GM12865 (cell line): Measurements from ENCODE around the gene CRADD.

Experiments
- DNase-seq: peaks from one replicate; pipeline ENCODE4 v3.0.0; 2010; ENCODE audit warnings: low read depth
- H3K4me3 ChIP-seq: 2 replicates; pipeline ENCODE4 v1.5.1; 2011; ENCODE audit warnings: mild to moderate bottlenecking, low read depth, low read length, control low read depth
- CTCF ChIP-seq: IDR thresholded peaks from 2 replicates; pipeline ENCODE4 v1.5.1; 2011; ENCODE audit warnings: low read length, control low read depth, low read depth, inconsistent platforms; ENCODE audit not compliant: insufficient read depth; ENCODE audit errors: missing control alignments

The CRADD gene

DNA sequence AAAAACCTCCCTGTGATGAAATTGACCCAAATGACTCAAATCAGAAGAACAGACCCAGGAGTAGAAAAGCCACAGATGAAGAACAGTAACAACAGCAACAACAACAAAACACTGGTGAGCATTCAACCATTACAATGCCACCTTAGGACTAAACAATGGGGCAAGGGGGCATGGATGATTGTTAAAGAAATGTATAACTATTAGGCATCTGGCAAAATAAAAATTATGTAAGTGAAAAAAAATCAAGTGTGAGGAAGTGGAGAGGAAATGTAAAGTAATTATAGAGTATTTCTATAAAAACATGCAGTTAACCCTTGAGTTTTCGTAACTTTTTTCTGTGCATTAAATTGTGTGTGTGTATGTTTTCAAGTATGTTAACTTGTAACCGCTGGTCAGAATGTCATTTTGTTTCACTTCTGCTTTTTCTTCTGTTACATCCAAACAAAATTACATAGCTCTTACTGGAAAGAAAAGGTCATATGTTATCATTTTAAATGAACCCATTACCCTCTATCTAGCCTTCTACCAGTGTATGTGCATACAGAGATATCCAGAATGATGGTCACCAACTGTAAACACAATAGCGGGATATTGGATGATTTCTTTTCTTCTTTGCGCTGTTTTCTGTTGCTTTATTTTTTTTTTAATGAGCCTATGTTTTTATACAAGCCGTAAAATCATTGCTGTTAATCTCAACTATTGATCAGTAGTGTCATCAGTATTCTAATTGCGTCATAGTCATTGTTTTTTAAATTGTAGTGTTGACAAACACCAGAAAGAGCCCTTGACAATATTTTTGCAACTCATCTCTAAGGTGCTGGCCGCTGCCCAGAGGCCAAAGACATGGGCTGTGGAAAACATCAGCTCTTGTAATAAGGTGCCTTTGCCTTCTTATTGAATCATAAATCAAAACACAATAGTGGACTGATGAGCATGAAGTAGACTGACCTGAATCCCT, 170.6 kb downstream of the CRADD start:
- H3K4me3 ChIP-seq, result no peak overlapping the region
- DNase-seq, result peak; percentile 90
- TF ChIP-seq CTCF, result no peak

DNA sequence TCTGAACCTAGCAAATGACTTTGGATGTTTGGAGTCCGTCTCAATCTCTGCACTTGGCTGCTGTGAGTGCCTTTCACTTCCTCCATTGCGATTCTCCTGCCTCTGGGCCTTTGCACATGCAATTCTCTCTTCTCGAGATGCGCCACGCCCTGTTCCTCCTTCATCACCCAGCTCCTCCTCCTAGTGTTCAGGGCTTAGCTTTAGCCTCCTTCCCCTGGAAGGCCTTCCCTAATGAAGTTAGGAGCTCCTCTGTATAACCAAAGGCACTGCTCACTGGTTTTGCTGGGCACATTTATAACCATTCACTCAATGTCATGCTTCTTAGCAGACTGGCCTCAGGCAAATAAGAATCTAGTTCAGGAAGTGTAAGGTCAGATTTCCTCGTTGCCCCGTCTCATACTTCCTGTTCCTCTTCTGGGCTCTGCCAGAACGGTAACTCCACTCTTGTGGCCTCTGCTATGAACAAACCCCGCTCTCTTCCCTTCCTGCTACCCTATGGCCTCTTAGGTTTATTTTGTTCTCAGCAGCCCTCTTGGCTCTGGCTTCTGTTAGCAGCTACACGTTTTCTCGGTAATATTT, 171.4 kb downstream of the CRADD start:
- DNase-seq, result peak; percentile 60
- no peak overlapping the region for H3K4me3 ChIP-seq
- no peak for TF ChIP-seq CTCF

GRCh38 chr12:93849946-93850345, 172.8 kb downstream of the CRADD start:
- H3K4me3 ChIP-seq, result no peak overlapping the region
- no peak for DNase-seq
- TF ChIP-seq CTCF, result no peak

DNA sequence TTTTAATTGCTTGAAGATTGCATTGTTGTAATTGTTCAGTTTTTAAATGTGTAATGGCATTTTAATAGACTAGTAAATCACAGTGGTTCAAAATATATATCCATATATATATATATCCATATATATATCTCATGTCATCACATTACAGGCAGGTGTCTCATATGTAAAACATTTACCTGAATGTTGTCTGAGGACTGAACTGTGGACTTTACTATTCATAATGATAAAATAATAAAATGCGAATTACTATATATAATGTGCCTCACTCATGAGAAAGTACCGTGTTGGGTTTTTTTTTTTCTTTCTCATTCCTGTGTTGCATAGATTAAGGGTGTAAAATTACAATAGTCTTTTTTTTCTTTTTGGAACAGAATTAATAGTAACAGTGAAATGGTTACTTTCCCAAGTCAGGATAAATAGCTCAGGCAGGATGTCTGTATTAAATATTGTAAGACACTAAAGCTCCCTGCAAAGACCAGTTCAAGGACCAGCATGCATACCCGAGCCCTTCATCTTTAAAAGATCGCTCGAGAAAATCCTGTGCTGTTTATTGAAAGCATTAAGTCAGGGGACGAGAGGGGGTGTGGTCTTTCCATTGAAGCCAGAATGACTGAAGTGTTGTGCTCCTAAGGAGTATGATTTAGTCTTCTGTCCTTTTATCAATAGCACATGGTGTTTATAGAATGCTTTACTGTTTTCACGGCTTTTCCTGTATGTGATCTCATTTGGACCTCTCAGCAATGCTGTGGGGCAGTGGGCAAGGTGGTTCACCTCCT, 173.5 kb downstream of the CRADD start:
- TF ChIP-seq CTCF, result no peak
- no peak overlapping the region for H3K4me3 ChIP-seq
- DNase-seq, result no peak

DNA sequence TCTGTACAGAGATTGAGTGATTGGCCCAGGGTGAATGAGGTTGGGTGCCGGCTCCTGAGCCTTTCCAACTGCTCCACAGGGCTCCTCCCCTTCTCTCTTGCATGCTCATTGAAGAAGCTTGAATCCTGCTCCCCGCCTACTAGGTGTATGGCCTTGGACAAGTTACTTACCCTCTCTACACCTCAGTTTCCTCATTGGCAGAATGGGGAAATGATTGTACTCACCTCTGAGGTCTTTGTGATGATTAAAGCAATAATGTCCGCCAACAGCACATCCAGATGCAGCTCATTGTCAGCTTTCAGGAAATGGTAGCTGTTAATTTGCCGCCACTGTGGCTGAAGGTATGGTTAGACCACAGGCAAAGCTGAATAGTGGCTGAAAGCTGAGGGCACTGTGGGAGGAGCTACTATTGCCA, 174.1 kb downstream of the CRADD start:
- no peak for TF ChIP-seq CTCF
- DNase-seq, result peak; percentile 54
- H3K4me3 ChIP-seq, result no peak overlapping the region

DNA sequence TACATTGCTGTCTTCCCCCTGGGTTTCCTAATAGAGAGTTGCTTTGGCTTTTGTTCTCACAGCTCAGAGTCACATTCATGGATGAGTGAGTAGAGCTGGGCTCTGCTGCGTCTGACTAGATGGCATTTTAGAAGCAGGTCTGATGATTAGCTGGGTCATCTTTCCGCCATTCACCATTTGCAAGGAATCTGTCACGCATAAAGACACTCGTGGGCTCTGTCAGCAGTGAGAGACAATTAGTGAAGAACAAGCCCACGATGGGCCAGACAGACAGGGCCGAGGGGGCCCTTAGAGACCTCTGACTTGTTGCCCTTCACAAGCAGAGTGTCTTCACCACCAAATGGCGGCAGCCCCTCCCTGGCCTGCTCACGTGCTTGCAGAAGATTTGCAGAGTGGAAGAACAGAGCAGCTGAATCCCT, 175.0 kb downstream of the CRADD start:
- DNase-seq, result no peak
- H3K4me3 ChIP-seq, result no peak overlapping the region
- no peak for TF ChIP-seq CTCF
